Nephron (organoid): ENCODE measurements around the gene NEK11.
"Not testable (repeated sequence)": the region's sequence is repeated elsewhere in the genome, so short reads cannot be mapped to it uniquely, and the experiment has no call there.

Source experiments
- H3K27ac Mint-ChIP-seq, 3 experiments: 2 replicates each; pipeline ENCODE4 v1.8.0; 2020; ENCODE audit warnings: mixed read lengths in 3 of 3, mild to moderate bottlenecking in 2 of 3, moderate library complexity in 1 of 3
- H3K27me3 Mint-ChIP-seq: 2 replicates; pipeline ENCODE4 v1.8.0; 2021; ENCODE audit warnings: low read depth, mild to moderate bottlenecking, moderate library complexity, mixed read lengths
- H3K36me3 Mint-ChIP-seq: 2 replicates; pipeline ENCODE4 v1.8.0; 2020; ENCODE audit warnings: low read depth, mixed read lengths
- H3K4me1 Mint-ChIP-seq: 2 replicates; pipeline ENCODE4 v1.8.0; 2020; ENCODE audit warnings: mixed read lengths
- H3K4me3 Mint-ChIP-seq, 3 experiments: 2 replicates each; pipeline ENCODE4 v1.8.0; 2020; ENCODE audit warnings: mild to moderate bottlenecking in 3 of 3, mixed read lengths in 3 of 3, moderate library complexity in 2 of 3
- H3K9me3 Mint-ChIP-seq: 2 replicates; pipeline ENCODE4 v1.8.0; 2020; ENCODE audit warnings: mixed read lengths
- CTCF ChIP-seq, 3 experiments: fragments of 200-600 bp; sonication (generic); IDR thresholded peaks; one replicate each; pipeline ENCODE4 v1.5.0; 2021; ENCODE audit warnings: antibody characterized with exemption in 3 of 3; ENCODE audit not compliant: unreplicated experiment in 3 of 3

The NEK11 gene

GRCh38 chr3:131356006-131356595 is 329.4 kb downstream of the NEK11 start:
- H3K4me3 Mint-ChIP-seq: no peak overlapping the region
- H3K9me3 Mint-ChIP-seq: no peaks in the 10 kb centered on the region
- H3K4me1 Mint-ChIP-seq: peaks cover 16% of the 10 kb centered on the region
- no peak overlapping the region for H3K27ac Mint-ChIP-seq
- H3K27me3 Mint-ChIP-seq: no peaks in the 10 kb centered on the region
- no peaks in the 10 kb centered on the region for H3K36me3 Mint-ChIP-seq
- no peak for TF ChIP-seq CTCF (IDR thresholded peaks at IDR 0.05; ENCODE audit: unreplicated experiment in 3 of 3)

- Mint-ChIP-seq H3K4me1 (peaks cover 18% of the 10 kb centered on the region), H3K9me3 (no peaks in the 10 kb centered on the region), H3K36me3 (no peaks in the 10 kb centered on the region), H3K27me3 (peaks cover 4% of the 10 kb centered on the region), H3K27ac (no peak overlapping the region), H3K4me3 (no peak overlapping the region)
- no peak for TF ChIP-seq CTCF (IDR thresholded peaks at IDR 0.05; ENCODE audit: unreplicated experiment in 3 of 3)
Observed at GRCh38 chr3:131357275-131357674, 330.6 kb downstream of the NEK11 start.

GRCh38 chr3:131360191-131360755 is 333.6 kb downstream of the NEK11 start:
- Mint-ChIP-seq H3K36me3 (no peaks in the 10 kb centered on the region), H3K9me3 (no peaks in the 10 kb centered on the region), H3K27ac (no peak overlapping the region), H3K27me3 (peaks cover 11% of the 10 kb centered on the region), H3K4me3 (no peak overlapping the region), H3K4me1 (peaks cover 6% of the 10 kb centered on the region)
- no peak for TF ChIP-seq CTCF (IDR thresholded peaks at IDR 0.05; ENCODE audit: unreplicated experiment in 3 of 3)

- H3K27ac Mint-ChIP-seq, H3K4me1 Mint-ChIP-seq, H3K9me3 Mint-ChIP-seq, H3K36me3 Mint-ChIP-seq: not testable (repeated sequence)
- peaks cover 11% of the 10 kb centered on the region for H3K27me3 Mint-ChIP-seq
- H3K4me3 Mint-ChIP-seq: peak overlapping the region; percentile 32 to 89 (median 78)
Observed at GRCh38 chr3:131361066-131361463, 334.4 kb downstream of the NEK11 start.

- H3K4me1 Mint-ChIP-seq: peaks cover 6% of the 10 kb centered on the region
- no peaks in the 10 kb centered on the region for H3K9me3 Mint-ChIP-seq
- H3K27me3 Mint-ChIP-seq: peaks cover 11% of the 10 kb centered on the region
- no peaks in the 10 kb centered on the region for H3K36me3 Mint-ChIP-seq
- peak overlapping the region; percentile 78 to 89 (median 87) for H3K4me3 Mint-ChIP-seq
- peak overlapping the region in 2 of 3 experiments; percentile 6 to 35 for H3K27ac Mint-ChIP-seq
- TF ChIP-seq CTCF (IDR thresholded peaks at IDR 0.05; ENCODE audit: unreplicated experiment in 3 of 3): no peak
Observed at GRCh38 chr3:131361464-131362421, 335.1 kb downstream of the NEK11 start.

GRCh38 chr3:131363275-131363674 is 336.6 kb downstream of the NEK11 start:
- TF ChIP-seq CTCF (IDR thresholded peaks at IDR 0.05; ENCODE audit: unreplicated experiment in 3 of 3): no peak
- peaks cover 11% of the 10 kb centered on the region for H3K27me3 Mint-ChIP-seq
- no peaks in the 10 kb centered on the region for H3K9me3 Mint-ChIP-seq
- no peak overlapping the region for H3K27ac Mint-ChIP-seq
- peaks cover 6% of the 10 kb centered on the region for H3K4me1 Mint-ChIP-seq
- no peak overlapping the region for H3K4me3 Mint-ChIP-seq
- no peaks in the 10 kb centered on the region for H3K36me3 Mint-ChIP-seq
